ENCODE results near the gene S1PR3. TPM values are rescaled to one million over a fixed set of nuclear protein-coding genes. Genes with fewer than 3 reads are reported as not detected.

The S1PR3 gene
- total and polyA plus RNA-seq, 12 donors = 3.6 to 61.6 (median 13.3) TPM

DNA sequence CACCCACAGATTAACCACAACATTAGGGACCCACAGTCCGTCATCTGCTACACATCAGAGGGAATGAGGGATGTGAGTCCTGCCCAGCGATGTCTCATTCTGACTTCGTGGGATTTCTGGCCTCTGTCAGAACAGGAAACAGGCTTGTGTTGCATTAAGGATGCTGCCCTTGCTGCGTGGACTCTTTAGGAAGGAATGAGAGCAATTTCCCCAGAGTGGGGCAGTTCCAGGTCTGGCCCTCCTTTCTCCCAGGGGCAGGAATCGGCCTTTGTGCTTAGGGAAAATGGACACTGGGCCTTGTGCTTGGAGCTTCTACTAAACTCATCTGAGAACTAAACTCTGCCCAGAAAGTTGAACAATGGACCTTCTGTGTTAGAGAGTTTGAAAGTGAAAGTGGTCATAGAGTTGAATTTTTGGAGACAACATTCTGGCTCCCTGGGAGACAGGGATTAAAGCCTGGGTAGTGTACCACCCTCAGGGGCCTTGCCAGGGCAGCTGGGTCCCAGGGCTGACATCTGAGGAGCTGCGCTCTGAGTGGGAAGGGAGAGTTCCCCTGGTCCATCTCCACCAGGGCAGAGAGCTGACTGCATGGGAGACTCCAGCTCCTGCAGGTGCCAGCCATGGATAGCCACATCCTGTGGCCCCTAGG is 37.8 kb upstream of the S1PR3 start:
- H3K4me3 ChIP-seq = peak overlapping the region in 1 of 10 donors; percentile 1
- 52 to 61% methylated on average over 6 of the region's 6 CpGs for WGBS, 2 donors
- TF ChIP-seq, protein P1, sequence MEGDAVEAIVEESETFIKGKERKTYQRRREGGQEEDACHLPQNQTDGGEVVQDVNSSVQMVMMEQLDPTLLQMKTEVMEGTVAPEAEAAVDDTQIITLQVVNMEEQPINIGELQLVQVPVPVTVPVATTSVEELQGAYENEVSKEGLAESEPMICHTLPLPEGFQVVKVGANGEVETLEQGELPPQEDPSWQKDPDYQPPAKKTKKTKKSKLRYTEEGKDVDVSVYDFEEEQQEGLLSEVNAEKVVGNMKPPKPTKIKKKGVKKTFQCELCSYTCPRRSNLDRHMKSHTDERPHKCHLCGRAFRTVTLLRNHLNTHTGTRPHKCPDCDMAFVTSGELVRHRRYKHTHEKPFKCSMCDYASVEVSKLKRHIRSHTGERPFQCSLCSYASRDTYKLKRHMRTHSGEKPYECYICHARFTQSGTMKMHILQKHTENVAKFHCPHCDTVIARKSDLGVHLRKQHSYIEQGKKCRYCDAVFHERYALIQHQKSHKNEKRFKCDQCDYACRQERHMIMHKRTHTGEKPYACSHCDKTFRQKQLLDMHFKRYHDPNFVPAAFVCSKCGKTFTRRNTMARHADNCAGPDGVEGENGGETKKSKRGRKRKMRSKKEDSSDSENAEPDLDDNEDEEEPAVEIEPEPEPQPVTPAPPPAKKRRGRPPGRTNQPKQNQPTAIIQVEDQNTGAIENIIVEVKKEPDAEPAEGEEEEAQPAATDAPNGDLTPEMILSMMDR (IDR thresholded peaks at IDR 0.05) = no peak
- peak overlapping the region in 8 of 10 donors; percentile 2 to 65 (median 57) for H3K27ac ChIP-seq
- peaks cover 0 to 4% (median 0%) of the 10 kb centered on the region in 11 donors for H3K9me3 ChIP-seq
- intact Hi-C loops (cut with DNase I) = loop anchor here in 3 of 10 donors (5.0 to 10.0 kb wide), 3 partner anchors 34 to 149 kb away; partner anchors contain the start of gene S1PR3 (in 1 of the 3)
- peaks cover 5 to 48% (median 32%) of the 10 kb centered on the region in 9 donors for H3K4me1 ChIP-seq
- H3K27me3 ChIP-seq = peaks cover 0 to 9% (median 0%) of the 10 kb centered on the region in 7 donors
- ATAC-seq (peak in 5 of 8 donors; percentile 14 to 44 (median 31)), DNase-seq (no peak)
- no peaks in the 10 kb centered on the region for H3K36me3 ChIP-seq

DNA sequence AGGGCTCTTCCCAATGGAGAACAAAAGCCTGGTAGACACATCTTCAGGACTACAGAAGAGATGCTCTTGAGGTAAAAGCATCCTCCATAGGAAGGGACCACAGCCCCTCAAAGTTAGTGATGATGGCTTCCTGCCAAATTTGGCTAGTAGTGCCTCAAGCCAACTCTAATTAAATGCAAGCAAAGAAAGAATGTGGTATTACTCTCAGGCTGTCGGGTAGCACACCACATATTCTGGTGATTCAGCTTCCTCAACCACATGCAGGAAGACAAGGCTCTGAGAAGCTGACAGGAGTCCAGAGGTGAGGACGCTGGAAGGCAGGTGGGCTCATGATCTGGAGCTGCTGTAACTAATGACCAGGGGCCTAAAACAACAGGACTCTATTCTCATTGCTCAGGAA is 37.2 kb upstream of the S1PR3 start:
- ATAC-seq (no peak), DNase-seq (no peak)
- WGBS, 2 donors = 73 to 83% methylated on average over 2 of the region's 2 CpGs
- Histone ChIP-seq H3K9me3 (peaks cover 0 to 4% (median 0%) of the 10 kb centered on the region in 11 donors), H3K27me3 (peaks cover 0 to 9% (median 0%) of the 10 kb centered on the region in 7 donors), H3K27ac (peak overlapping the region in 8 of 10 donors; percentile 2 to 65 (median 57)), H3K4me3 (no peak overlapping the region), H3K36me3 (no peaks in the 10 kb centered on the region), H3K4me1 (peaks cover 5 to 43% (median 31%) of the 10 kb centered on the region in 9 donors)
- TF ChIP-seq, protein P1 (IDR thresholded peaks at IDR 0.05) = no peak
- intact Hi-C loops (cut with DNase I) = loop anchor here in 3 of 10 donors (5.0 to 10.0 kb wide), 3 partner anchors 33 to 149 kb away; partner anchors contain the start of gene S1PR3 (in 1 of the 3)

DNA sequence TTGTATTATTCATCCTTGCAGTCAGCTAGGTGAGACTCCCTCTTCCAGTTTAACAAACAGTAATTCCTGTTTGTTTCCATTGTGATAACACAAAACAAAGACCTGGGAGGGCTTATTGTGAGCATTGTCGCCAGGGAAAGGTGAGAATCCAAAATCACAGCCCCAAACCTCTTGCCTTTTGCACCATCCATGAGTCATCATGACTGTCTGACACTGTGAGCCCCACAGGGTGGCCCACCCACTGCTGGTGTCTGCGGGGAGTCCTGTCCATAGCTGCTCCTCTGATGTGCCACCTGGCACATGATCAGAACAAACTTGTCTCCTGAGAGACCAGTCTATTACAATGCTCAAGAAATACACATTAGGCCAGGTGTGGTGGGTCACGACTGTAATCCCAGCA is 33.7 kb upstream of the S1PR3 start:
- Histone ChIP-seq H3K36me3 (no peaks in the 10 kb centered on the region), H3K27ac (no peak overlapping the region), H3K9me3 (peaks cover 0 to 4% (median 0%) of the 10 kb centered on the region in 11 donors), H3K4me1 (peaks cover 0 to 13% (median 5%) of the 10 kb centered on the region in 9 donors), H3K4me3 (no peak overlapping the region), H3K27me3 (peaks cover 0 to 15% (median 0%) of the 10 kb centered on the region in 7 donors)
- no peak for ATAC-seq
- no peak for DNase-seq
- intact Hi-C loops (cut with DNase I) = loop anchor here in 1 of 10 donors (10.0 kb wide), 1 partner anchor 153 kb away; no protein-coding TSS in a partner anchor
- 79 to 96% methylated on average over 3 of the region's 3 CpGs for WGBS, 2 donors
- TF ChIP-seq, protein P1 (IDR thresholded peaks at IDR 0.05) = no peak

DNA sequence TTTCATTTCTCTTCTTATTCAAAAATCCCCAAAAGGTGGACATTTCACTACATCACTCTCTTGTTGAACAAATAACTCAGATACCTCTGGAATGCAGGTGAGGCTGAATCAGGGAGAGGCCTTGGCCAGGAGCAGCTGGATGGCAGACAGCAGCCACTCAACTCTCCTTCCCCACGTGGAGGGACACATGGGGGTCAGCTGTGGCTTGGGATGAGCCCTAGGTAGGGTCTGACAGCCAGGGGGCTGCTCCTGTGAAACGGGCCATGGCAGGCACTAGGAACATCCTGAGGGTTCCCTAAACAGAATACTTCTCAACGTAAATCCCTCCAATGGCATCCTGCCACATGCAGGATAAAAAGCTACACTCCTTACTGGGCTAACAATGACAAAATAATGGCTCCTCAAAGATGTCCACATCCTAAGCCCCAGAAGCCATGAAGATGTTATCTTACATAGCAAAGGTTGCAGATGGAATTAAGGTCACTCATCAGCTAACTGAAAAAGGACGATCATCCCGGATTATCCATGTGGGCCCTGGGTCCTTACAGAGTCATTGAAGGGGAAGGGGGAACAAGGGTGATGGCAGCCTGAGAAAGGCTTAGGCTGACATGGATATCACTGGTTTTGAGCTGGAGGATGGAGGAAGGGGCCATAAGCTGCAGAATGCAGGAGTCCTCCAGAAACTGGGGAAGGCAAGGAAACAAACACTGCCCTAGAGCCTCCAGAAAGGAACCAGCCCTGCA is 31.4 kb upstream of the S1PR3 start:
- no peaks in the 10 kb centered on the region for H3K4me1 ChIP-seq
- intact Hi-C loops (cut with DNase I) = loop anchor here in 1 of 10 donors (10.0 kb wide), 1 partner anchor 155 kb away; no protein-coding TSS in a partner anchor
- no peak overlapping the region for H3K4me3 ChIP-seq
- ATAC-seq = no peak
- no peaks in the 10 kb centered on the region for H3K36me3 ChIP-seq
- no peak for DNase-seq
- TF ChIP-seq, protein P1 (IDR thresholded peaks at IDR 0.05) = no peak
- no peaks in the 10 kb centered on the region for H3K9me3 ChIP-seq
- 85 to 92% methylated on average over 5 of the region's 5 CpGs for WGBS, 2 donors
- peaks cover 0 to 15% (median 0%) of the 10 kb centered on the region in 7 donors for H3K27me3 ChIP-seq
- H3K27ac ChIP-seq = no peak overlapping the region
